SU-DHL-6 (cell line): Measurements from ENCODE around the gene IL36B.

Experiments
- CTCF ChIP-seq: fragments of 200-600 bp; sonication (generic); IDR thresholded peaks from one replicate; pipeline ENCODE4 v1.5.1; 2017; ENCODE audit warnings: antibody characterized with exemption, mild to moderate bottlenecking, low read length, moderate library complexity; ENCODE audit not compliant: insufficient read depth, poor library complexity, severe bottlenecking
- EZH2phosphoT487 ChIP-seq: fragments of 200-600 bp; sonication (generic), shearing (Covaris generic); conservative IDR thresholded peaks from 2 replicates; pipeline ENCODE4 v1.6.1; 2018; ENCODE audit warnings: mild to moderate bottlenecking, antibody characterized with exemption, low read length, moderate library complexity, mixed read lengths

- no peak for TF ChIP-seq CTCF
- TF ChIP-seq EZH2phosphoT487: no peak
Measured at GRCh38 chr2:113061896-113062770, 9.5 kb upstream of the IL36B start.
